Astrocyte of the spinal cord (primary cell): ENCODE measurements around the gene MYO16.

Source experiments
- DNase-seq: peaks from one replicate; pipeline ENCODE4 v3.0.0; 2011; ENCODE audit warnings: low read depth, low spot score
- H3K4me3 ChIP-seq: 2 replicates; pipeline ENCODE4 v1.5.1; 2011; ENCODE audit warnings: low read depth, mild to moderate bottlenecking, low read length, moderate library complexity
- CTCF ChIP-seq: IDR thresholded peaks from 2 replicates; pipeline ENCODE4 v1.5.1; 2012; ENCODE audit warnings: low read depth, mild to moderate bottlenecking, low read length, inconsistent platforms
- in situ Hi-C: cut with HindIII; loops from 2 replicates; pipeline ENCODE4 v1.10.0; 2017; ENCODE audit warnings: low sequenced_read_pairs

Gene MYO16

DNA sequence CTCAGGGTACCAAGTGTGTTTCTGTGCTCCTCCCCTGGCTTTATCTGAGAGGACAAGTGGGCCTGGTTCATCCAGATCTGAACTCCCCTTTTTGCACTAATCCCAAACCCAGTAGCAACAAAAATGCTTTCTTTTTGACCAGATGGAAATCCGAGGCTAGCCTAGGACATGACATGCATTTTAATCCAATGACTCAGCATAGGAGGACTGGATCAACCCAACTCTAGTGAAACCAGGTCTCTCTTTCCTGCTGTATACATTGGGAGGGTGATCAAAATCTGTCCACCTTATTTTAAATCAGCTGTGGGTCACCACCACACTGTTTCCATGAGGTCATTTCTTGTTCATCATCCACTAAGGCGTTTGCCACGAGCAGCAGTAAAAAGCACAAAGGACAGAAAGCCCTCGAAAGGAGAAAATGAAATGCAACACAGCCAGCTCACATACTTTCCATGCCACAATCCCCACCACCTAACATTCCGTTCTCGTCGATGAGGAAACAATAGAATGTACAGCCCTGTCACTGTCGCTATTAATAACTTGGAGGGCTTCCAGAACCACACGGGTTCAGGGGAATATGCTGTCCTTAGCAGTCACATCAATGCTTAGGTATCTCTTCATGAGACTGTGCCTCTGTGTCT is 614.0 kb downstream of the MYO16 start:
- H3K4me3 ChIP-seq = no peak overlapping the region
- in situ Hi-C loops = no loop called here
- TF ChIP-seq CTCF = no peak
- DNase-seq = peak; percentile 94

DNA sequence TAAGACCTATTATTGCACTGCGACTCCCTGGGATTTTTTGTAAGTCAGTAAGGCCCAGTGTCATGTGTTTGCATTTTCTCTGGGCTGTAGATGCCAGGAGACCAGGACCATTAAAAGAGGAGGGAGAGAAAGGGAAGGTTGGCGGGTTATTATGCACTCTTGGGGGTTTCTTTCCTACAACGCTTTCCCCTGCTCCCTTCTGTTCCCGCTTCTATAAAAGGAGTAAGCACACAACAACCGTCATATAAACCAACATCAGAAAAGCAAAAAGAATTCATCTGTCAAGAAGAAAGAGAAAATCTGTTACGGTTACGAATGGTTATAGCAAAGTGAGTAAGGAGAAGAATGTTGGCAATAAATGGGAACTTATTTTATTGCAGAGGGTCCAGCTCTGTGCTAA is 615.2 kb downstream of the MYO16 start:
- TF ChIP-seq CTCF = no peak
- DNase-seq = no peak

GRCh38 chr13:109246001-109246400 is 616.6 kb downstream of the MYO16 start:
- TF ChIP-seq CTCF = no peak
- no peak overlapping the region for H3K4me3 ChIP-seq
- no peak for DNase-seq
- in situ Hi-C loops = no loop called here

More for the DNA sequence above, 615.2 kb downstream of the MYO16 start:
- H3K4me3 ChIP-seq = no peak overlapping the region
- in situ Hi-C loops = no loop called here

GRCh38 chr13:109249780-109250528 is 620.5 kb downstream of the MYO16 start:
- TF ChIP-seq CTCF = no peak
- in situ Hi-C loops = no loop called here
- no peak for DNase-seq
- H3K4me3 ChIP-seq = no peak overlapping the region

- H3K4me3 ChIP-seq = no peak overlapping the region
- DNase-seq = no peak
- in situ Hi-C loops = no loop called here
- no peak for TF ChIP-seq CTCF
Observed at GRCh38 chr13:109251956-109252355, 622.5 kb downstream of the MYO16 start.

DNA sequence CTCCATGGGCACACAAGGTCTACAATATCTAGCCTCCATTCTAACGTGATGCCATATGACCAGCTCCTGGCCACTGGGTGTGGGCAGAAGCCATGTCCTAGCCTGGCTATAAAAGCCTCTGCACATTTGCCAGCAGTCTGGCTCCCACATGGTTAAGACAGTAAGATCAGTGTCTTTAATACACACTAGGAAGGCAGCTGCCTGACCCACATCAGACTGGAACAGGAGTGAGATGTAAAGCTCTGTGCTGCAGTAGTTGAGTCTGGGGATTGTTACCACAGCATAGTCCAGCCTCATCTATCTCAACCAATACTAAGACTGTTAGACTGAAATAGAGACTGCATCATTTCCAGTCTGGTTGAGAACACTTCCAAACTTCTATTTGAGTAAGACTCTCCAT is 623.9 kb downstream of the MYO16 start:
- no peak for DNase-seq
- no peak overlapping the region for H3K4me3 ChIP-seq
- in situ Hi-C loops = no loop called here
- TF ChIP-seq CTCF = no peak
